ENCODE measurements around the gene HEXIM2. TPM values are rescaled to one million over a fixed set of nuclear protein-coding genes. Genes with fewer than 3 reads are reported as not detected.

HEXIM2 gene
- total and polyA plus RNA-seq, 3 donors from 2014 or later = 35.9 to 76.8 (median 47.7) TPM

DNA sequence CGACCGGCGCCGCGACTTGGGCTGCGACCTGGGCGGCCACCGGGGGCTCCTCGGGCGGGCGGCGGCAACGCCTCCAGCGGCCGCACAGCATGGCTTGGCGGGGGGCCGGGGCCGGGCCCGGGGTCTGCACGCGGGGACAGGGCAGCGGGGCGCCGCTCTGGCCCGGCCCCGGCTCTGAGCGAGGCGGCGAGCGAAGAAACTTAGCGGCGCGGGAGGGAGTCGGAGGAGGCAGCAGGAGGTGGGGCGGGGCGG lies 29.4 kb upstream of the HEXIM2 start, which contains the start of gene PLCD3:
PLCD3 (minus strand) TSS at position 196 of the 252 bp plus-strand sequence; CDS start at position 91, 105 bp downstream.
- H3K36me3 ChIP-seq (ENCODE audit: low read depth, missing control alignments) = no peaks in the 10 kb centered on the region
- intact Hi-C loops (cut with DNase I; ENCODE audit: low total_unique reads) = no loop called here
- TF ChIP-seq POLR2A (IDR thresholded peaks at IDR 0.05) = no peak
- TF ChIP-seq, protein P1, sequence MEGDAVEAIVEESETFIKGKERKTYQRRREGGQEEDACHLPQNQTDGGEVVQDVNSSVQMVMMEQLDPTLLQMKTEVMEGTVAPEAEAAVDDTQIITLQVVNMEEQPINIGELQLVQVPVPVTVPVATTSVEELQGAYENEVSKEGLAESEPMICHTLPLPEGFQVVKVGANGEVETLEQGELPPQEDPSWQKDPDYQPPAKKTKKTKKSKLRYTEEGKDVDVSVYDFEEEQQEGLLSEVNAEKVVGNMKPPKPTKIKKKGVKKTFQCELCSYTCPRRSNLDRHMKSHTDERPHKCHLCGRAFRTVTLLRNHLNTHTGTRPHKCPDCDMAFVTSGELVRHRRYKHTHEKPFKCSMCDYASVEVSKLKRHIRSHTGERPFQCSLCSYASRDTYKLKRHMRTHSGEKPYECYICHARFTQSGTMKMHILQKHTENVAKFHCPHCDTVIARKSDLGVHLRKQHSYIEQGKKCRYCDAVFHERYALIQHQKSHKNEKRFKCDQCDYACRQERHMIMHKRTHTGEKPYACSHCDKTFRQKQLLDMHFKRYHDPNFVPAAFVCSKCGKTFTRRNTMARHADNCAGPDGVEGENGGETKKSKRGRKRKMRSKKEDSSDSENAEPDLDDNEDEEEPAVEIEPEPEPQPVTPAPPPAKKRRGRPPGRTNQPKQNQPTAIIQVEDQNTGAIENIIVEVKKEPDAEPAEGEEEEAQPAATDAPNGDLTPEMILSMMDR (IDR thresholded peaks at IDR 0.05) = no peak

DNA sequence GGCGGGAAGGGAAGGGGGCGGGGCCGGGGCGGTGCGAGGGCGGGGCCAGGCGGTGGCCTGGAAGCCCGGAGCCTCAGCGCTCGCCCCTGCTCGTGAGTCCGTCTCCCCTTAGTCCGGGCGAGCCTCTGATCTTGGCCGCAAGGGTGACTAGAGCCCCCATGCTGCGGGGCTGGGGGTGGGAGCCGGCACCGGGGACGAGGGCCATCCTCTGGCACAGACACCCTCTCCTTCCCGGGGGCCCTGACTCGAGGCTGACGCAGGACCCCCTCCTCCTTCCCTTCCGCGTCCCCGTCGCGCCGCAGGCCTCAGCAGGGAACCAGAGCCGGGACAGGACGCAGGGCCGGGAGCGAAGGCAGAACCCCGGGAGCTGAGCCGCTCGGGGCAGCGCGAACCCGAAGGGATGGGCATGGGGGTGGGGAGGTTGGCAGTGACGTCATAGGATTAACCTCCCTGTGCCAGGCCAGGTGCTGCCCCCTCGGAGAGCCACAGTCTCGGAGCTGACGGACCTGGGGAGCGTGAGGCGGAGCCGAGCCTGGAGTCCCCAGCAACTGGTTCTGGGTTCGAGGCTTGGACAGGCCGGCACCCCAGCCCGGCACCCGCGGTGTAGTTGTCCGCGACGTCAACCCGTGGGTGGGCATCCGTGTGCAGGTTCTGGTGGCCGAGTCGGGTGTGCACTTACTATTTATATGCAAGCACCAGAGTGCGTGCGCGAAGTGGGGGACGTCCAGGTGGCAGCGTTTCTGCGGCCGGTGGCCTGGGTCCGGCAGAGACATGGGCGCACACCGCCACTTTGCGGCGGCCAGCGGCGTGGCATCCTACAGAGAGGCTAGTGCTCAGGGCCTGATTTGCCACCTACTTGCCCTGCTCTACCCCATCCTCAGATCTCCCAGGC lies 28.9 kb upstream of the HEXIM2 start:
- Histone ChIP-seq H3K4me1 (peaks cover 45% of the 10 kb centered on the region), H3K4me3 (peak overlapping the region; percentile 82 to 97), H3K36me3 (ENCODE audit: low read depth, missing control alignments) (no peaks in the 10 kb centered on the region), H3K27me3 (no peaks in the 10 kb centered on the region), H3K9me3 (no peaks in the 10 kb centered on the region), H3K27ac (peak overlapping the region; percentile 92 to 98)
- intact Hi-C loops (cut with DNase I; ENCODE audit: low total_unique reads) = no loop called here
- no peak for TF ChIP-seq POLR2A (IDR thresholded peaks at IDR 0.05)
- TF ChIP-seq, protein P1 (IDR thresholded peaks at IDR 0.05) = peak; percentile 65 to 93 (median 80)
- 1% methylated on average over 38 to 69 of the region's 71 CpGs for WGBS, 2 donors
- DNase-seq = peak; percentile 90

More for the DNA sequence above, 29.4 kb upstream of the HEXIM2 start, which contains the start of gene PLCD3:
- DNase-seq = no peak
- H3K27me3 ChIP-seq = no peaks in the 10 kb centered on the region
- H3K27ac ChIP-seq = peak within 1 kb of the TSS; percentile 92 to 98
- WGBS, 2 donors = 2% methylated on average over 29 of the region's 36 CpGs; no CpG with 5 or more reads in 1 of the 2 donors
- peaks cover 50% of the 10 kb centered on the region for H3K4me1 ChIP-seq
- H3K9me3 ChIP-seq = no peaks in the 10 kb centered on the region
- H3K4me3 ChIP-seq = peak within 1 kb of the TSS; percentile 82 to 97

DNA sequence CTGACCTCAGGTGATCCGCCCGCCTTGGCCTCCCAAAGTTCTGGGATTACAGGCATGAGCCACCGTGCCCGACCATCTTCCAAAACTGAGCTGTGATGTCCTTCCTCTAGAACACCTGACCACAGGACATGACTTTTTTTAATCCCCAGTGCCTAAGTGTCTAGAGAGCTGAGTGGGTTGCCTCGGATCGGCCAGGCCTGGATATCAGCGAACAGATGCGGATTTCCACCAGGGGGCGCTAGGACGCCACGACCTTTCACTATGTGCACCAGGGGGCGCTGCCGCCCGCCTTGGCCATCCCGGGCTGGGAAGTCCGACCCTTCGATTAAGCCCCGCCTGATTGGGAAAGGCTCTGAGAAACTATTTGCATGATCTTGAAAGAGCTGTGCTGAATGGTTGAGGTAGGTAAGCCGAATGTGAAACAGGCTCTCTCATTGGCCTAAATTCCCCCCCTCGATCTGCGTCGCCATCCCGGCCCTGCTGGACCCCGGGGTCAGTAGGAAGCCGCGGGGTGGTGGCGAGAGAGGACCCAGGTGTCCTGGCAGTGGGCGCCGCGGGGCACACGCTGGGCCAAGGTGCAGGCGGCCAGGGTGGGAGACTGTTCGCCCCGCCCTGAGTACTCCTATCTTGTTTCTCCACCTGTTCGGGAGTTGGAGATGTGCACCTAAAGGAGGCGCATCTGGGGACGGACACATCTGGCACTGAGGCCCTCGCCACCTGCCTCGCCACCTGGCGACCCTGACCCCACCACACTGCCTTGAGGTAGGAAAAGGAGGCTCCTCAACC lies 26.3 kb upstream of the HEXIM2 start, which contains the start of gene ACBD4:
ACBD4 (plus strand) TSS at position 496 of the 786 bp plus-strand sequence. CDS start 458 bp downstream, outside the sequence.
- DNase-seq = peak; percentile 98
- Histone ChIP-seq H3K9me3 (no peaks in the 10 kb centered on the region), H3K4me3 (peak within 1 kb of the TSS; percentile 44 to 61), H3K4me1 (peaks cover 21% of the 10 kb centered on the region), H3K27ac (peak within 1 kb of the TSS; percentile 14 to 57), H3K27me3 (no peaks in the 10 kb centered on the region), H3K36me3 (ENCODE audit: low read depth, missing control alignments) (no peaks in the 10 kb centered on the region)
- 4 to 9% methylated on average over 18 to 40 of the region's 40 CpGs for WGBS, 2 donors
- no peak for TF ChIP-seq POLR2A (IDR thresholded peaks at IDR 0.05)
- TF ChIP-seq, protein P1 (IDR thresholded peaks at IDR 0.05) = peak; percentile 100
- intact Hi-C loops (cut with DNase I; ENCODE audit: low total_unique reads) = no loop called here

DNA sequence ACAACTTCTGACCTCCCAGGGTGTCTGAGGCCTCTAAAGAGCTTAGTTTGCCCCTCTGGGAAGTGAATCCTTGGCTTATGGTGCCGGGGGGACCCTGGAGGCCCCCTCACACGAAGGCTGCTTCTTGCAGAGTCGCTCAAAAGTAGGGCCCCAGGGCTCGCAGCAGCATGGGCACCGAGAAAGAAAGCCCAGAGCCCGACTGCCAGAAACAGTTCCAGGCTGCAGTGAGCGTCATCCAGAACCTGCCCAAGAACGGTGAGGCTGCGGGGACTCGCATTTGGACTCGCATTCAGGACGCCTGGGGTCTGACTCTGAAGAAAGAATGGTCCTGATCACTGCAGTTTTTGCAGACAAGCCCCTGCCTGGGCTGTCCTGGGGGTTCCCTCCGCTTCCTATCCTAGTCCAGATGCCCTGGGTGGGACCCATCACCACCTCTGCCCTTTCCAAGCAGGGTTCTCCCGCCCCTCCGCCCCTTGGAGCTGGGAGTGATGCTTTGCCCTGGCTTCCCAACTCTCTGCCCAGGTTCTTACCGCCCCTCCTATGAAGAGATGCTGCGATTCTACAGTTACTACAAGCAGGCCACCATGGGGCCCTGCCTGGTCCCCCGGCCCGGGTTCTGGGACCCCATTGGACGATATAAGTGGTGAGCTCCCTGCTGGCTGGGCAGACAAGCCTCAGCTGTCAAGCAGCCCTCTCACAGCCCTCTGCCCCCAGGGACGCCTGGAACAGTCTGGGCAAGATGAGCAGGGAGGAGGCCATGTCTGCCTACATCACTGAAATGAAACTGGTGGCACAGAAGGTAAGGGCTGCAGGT lies 25.5 kb upstream of the HEXIM2 start:
- peaks cover 13% of the 10 kb centered on the region for H3K4me1 ChIP-seq
- no peak for TF ChIP-seq POLR2A (IDR thresholded peaks at IDR 0.05)
- TF ChIP-seq, protein P1 (IDR thresholded peaks at IDR 0.05) = no peak
- intact Hi-C loops (cut with DNase I; ENCODE audit: low total_unique reads) = no loop called here
- H3K9me3 ChIP-seq = no peaks in the 10 kb centered on the region
- no peaks in the 10 kb centered on the region for H3K36me3 ChIP-seq (ENCODE audit: low read depth, missing control alignments)
- WGBS, 2 donors = 31 to 57% methylated on average over 18 to 21 of the region's 21 CpGs
- no peaks in the 10 kb centered on the region for H3K27me3 ChIP-seq
- peak; percentile 29 for DNase-seq
- peak overlapping the region; percentile 44 to 61 for H3K4me3 ChIP-seq
- peak overlapping the region; percentile 14 to 57 for H3K27ac ChIP-seq

Data from testis (tissue), 3 donors.